ENCODE results near the gene MSI2.
A peak's percentile ranks its signal among the peaks of the same experiment; 100 is the strongest.

Gene MSI2

DNA sequence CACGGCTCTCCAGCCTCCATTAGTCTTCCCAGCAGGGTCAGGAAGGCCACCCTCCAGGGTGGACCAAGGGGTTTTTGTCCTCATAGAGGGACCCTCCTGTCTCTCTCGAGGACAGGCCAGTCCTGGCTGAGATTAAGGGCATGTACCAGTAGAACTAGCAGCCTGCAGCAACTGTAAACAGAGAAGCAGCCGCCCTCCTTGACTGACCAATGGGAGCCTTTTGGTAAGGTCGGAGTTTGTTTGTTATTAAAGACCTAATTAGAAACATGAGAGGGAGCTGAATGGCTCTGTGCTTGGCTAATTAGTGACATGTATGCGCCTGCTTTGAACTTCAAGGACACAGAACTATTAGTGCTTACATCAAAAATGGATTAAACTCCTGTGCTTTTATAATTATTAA lies 408.8 kb downstream of the MSI2 start:
- DNase-seq (ENCODE audit: low spot score): no peak

GRCh38 chr17:57665696-57666095 lies 409.4 kb downstream of the MSI2 start:
- DNase-seq (ENCODE audit: low spot score): no peak

DNA sequence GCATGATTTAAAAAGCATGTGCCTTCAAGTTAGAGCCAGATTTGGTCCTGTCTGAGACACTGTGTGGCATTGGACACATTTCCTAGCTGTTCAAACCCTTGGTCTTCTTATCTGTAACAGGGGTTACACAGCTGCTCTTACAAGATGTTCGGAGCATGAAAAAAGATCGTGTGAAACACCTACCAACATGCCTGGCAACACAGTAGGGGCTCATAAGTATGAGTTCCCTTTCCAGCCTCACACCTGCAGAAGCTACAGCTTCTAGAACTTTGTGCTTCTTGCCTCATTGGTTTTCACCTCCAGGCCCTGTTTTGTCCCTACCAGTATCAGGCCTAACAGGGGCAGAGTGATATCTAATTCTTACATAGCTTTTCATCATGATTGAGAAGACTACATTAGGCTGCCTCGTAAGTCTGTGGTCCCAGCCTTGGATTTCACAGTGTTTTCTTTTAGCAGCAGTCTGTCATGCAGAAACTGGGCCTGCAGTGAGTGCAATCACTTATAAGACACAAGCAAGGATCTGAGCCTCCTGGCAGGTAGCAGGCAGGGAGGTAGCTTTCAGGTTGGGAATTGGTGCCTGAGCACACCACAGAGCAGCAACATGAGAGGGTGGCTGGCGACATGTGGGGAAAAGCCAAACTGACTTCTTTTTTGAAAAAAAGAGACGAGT lies 410.0 kb downstream of the MSI2 start:
- no peak for DNase-seq (ENCODE audit: low spot score)

GRCh38 chr17:57666946-57667345 lies 410.6 kb downstream of the MSI2 start:
- no peak for DNase-seq (ENCODE audit: low spot score)

DNA sequence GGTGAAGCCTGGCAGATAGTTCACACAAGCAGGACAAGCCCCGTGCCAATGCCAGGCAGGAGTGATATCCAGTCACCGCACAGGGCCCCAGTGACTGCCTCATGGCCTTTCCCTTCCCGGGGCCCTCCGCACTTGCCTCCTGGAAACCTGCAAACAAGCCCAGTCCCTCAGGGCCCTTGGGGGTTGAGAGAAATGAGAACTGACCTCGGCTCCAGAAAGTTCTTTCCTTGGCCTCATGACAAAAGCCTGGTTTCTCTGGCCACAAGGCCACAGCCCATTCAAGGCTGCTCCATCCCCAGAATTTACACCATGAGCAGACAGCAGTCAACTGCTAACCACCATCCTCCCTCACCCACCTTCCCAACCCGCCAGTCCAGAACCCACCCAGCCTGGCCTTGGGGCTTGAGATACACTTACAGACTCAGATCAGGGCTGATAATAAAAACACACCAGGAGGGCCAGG lies 411.2 kb downstream of the MSI2 start:
- no peak for DNase-seq (ENCODE audit: low spot score)

DNA sequence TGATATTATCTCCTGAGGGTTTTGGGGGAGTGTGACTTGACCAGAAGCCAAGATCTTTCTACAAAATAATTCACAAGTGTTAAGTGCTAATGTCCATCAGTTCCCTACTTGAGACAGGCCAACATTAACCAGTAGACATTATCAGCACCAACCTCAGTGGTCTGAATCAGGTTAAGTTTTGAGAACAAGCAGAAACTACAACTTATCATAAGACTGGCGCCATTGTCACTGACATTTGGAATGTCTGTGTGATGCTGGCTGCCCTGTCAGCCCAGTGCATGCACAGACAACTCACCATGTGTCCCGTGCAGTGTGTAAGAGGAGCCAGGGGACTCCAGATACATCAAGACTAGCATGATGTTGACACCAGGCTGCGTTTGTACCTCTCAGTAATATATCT lies 412.0 kb downstream of the MSI2 start:
- DNase-seq (ENCODE audit: low spot score): no peak

- DNase-seq (ENCODE audit: low spot score): no peak
Measured at GRCh38 chr17:57669671-57670529, 413.6 kb downstream of the MSI2 start.

GRCh38 chr17:57670769-57671569 lies 414.6 kb downstream of the MSI2 start:
- DNase-seq (ENCODE audit: low spot score): no peak

DNA sequence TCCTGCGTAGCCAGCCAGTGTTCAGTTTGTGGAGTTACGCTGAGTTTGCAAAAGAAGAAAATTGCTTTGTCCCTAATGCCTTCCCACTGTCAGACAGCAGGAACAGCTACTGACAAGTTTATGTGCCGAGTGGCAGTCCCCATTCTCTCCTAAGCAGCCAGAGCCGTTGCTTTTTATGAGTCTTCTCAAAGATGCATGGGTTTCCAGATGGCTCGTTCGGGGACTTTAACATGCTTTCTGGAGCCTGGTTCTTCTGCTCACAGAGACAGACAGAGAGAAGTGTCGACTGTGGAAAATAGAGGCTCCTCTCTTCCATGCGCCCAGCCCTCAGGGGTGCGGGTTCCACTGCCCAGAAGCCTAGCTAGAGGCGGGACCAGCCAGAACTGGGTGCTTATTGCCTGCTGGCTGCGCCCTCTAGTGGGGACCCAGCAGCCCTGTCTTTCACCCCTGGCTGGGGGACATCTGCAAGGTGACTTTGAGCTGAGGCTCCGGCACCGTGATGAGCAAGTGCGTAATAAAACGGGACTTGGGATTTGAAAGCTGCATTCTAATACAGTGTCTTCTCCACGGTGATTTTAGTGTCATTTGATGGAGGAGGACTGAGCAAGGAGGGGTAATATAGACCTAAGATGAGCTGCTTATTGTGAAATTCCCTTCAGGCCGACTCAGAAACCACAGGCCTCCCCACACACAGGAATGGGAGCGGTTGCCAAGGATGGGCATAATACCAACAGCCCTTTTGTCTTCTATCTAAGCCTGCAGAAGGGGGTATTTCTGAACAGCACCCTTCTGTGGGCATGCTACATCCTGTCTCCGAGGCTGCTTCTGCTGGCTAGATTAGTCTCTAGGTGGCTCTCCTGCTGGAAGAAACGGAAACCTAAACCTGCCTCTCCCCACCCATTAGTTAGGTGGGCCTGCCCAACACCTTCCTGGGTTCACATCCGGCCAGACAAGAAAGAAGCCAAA lies 415.6 kb downstream of the MSI2 start:
- DNase-seq (ENCODE audit: low spot score): peak; percentile 90

- no peak for DNase-seq (ENCODE audit: low spot score)
Measured at GRCh38 chr17:57672971-57673370, 416.6 kb downstream of the MSI2 start.

GRCh38 chr17:57674894-57675293 lies 418.6 kb downstream of the MSI2 start:
- no peak for DNase-seq (ENCODE audit: low spot score)

DNA sequence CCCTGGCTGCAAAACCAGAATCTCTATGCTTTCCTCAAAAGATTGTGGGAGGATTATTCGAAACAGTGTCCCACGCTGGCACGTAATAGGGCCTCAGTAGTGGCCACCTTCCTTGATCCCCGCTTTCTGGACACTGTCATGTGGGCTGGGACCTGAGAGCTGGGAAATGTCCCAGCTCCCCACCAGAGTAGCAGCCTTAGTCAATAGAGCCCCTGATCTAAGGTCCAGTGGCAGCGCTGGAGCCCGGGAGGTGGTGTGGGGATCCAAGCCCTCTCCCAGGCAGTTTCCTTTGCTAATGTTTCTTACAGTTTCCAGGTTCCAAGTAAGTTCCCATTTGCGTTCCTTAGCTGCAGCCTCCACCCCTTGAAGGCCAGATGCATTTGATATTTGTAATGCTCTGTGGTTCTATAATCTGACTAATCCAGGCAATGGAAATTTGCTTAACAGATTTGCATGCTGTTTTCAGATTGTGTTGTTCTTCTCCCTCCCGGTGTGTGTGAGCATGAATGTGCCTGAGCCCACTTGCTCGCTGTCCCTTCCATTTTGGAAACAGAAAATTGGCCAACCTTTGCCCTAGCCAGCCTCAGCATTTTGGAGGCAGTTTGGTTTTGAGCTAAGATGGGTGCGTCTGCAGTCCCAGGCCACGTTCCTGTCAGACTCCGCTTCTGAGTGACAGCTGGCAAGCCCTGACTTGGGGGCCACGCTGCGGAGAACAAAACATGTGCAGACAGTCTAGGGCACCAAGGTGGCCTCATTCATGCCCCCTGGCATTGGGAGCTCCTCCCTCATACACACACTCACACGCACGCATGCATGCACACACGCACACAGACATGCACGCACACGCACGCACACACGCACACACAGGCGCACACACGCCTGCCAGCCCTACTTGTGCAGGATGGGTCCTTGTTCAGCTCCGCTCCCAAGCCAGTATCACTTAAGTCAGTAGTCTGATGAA lies 419.4 kb downstream of the MSI2 start:
- no peak for DNase-seq (ENCODE audit: low spot score)

GRCh38 chr17:57676543-57676942 lies 420.2 kb downstream of the MSI2 start:
- no peak for DNase-seq (ENCODE audit: low spot score)

GRCh38 chr17:57677301-57677700 lies 421.0 kb downstream of the MSI2 start:
- DNase-seq (ENCODE audit: low spot score): no peak

GRCh38 chr17:57677858-57678257 lies 421.5 kb downstream of the MSI2 start:
- no peak for DNase-seq (ENCODE audit: low spot score)

DNA sequence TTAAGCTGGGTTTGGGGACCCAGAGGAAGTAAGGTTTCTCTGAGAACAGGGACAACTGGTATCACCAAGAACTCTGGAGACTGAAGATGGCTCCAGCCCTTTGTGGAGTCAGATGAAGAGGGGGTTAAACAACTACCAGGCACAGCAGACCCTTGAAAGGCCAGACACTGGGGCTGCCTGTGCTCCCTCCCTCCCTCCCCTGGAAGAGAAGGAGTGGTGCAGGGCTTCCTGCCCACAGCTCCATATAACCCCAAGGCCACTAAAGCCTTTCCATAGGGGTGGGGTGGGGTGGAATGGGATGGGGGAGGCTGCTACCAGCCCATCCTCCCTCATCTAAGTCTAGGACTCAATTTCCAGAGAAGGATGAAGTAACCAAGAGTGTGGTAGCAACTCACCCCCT lies 422.1 kb downstream of the MSI2 start:
- DNase-seq (ENCODE audit: low spot score): no peak

GRCh38 chr17:57679356-57679755 lies 423.0 kb downstream of the MSI2 start:
- DNase-seq (ENCODE audit: low spot score): no peak

- DNase-seq (ENCODE audit: low spot score): no peak
Measured at GRCh38 chr17:57679906-57680695, 423.8 kb downstream of the MSI2 start.

DNA sequence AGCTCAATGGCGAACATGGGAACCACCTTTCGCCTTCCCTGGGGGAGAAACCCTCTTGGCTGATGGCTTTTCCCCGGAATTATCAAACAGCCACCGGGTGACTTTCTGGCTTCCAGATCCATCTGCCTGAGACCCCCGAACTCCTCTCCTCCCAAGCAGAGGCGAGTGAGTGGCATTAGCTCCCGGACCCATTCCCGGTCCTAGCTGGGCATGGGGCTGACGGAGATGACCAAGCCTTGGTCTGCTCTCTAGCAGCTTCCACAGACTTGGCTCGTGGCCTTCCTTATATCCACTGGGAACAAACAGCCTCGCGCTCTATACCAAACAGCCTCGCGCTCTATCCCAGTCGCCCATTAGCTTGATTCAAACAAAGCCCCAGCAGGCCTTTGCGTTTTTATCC lies 426.4 kb downstream of the MSI2 start:
- DNase-seq (ENCODE audit: low spot score): no peak
